Measurements from ENCODE around the gene LHX6. TPM values are rescaled to one million over a fixed set of nuclear protein-coding genes. Genes with fewer than 3 reads are reported as not detected.

Gene LHX6
- total and polyA plus RNA-seq, 2 of the 8 experiments (the other 6 are each of a cell fraction or from before 2014, with no cell fraction given): 0.92 to 1.2 TPM

DNA sequence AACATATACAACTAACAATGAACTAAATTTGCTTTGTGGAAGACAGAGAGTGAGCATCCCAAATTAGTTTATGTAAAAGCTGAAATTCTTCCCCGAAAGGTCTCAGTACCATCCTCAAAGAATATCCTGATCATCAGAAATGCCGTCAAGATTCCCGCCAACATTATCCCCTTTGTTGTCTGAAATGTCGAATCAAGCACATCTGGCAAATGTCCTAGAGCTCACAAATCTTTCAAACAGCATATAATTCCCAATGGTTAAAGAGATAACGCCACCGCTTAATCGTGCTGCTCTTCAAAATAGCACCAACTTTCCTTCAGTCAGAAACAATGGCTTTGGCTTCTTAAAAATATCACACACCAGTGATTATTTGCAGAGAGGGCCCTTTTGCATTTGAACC, 45.3 kb downstream of the LHX6 start (continued):
- TF ChIP-seq, protein P1, sequence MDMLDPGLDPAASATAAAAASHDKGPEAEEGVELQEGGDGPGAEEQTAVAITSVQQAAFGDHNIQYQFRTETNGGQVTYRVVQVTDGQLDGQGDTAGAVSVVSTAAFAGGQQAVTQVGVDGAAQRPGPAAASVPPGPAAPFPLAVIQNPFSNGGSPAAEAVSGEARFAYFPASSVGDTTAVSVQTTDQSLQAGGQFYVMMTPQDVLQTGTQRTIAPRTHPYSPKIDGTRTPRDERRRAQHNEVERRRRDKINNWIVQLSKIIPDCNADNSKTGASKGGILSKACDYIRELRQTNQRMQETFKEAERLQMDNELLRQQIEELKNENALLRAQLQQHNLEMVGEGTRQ (IDR thresholded peaks at IDR 0.05; ENCODE audit: low read length): no peak
- TF ChIP-seq TAF7 (optimal IDR thresholded peaks at IDR 0.05; ENCODE audit: borderline replicate concordance, low read depth, low read length): no peak
- TF ChIP-seq, protein P2, sequence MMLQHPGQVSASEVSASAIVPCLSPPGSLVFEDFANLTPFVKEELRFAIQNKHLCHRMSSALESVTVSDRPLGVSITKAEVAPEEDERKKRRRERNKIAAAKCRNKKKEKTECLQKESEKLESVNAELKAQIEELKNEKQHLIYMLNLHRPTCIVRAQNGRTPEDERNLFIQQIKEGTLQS (IDR thresholded peaks at IDR 0.05; ENCODE audit: insufficient read depth, low read depth, low read length): no peak
